Central memory CD8-positive, alpha-beta T cell (primary cell): Measurements from ENCODE around the gene RAB3A.
"Not testable (repeated sequence)": the region's sequence is repeated elsewhere in the genome, so short reads cannot be mapped to it uniquely, and the experiment has no call there.

Experiments used
- ATAC-seq: fragments of 150-1000 bp; cut with Tn5 transposase; replicated peaks from 2 replicates; pipeline ENCODE4 v1.10.0; 2022; ENCODE audit warnings: mild to moderate bottlenecking, moderate FRiP score, moderate number of reproducible peaks; ENCODE audit not compliant: poor library complexity, severe bottlenecking; ENCODE audit errors: extremely low read depth
- DNase-seq, 2 donors: peaks; one replicate each; pipeline ENCODE4 v3.0.0; 2021; ENCODE audit warnings: low spot score in 2 of 2
- H3K27ac Mint-ChIP-seq: one replicate; pipeline ENCODE4 v1.8.0; 2022; ENCODE audit warnings: low read depth, mild to moderate bottlenecking, moderate library complexity, mixed read lengths
- H3K27me3 Mint-ChIP-seq: one replicate; pipeline ENCODE4 v1.8.0; 2022; ENCODE audit warnings: mixed read lengths
- H3K36me3 Mint-ChIP-seq: one replicate; pipeline ENCODE4 v1.8.0; 2022; ENCODE audit warnings: mild to moderate bottlenecking, moderate library complexity, mixed read lengths; ENCODE audit not compliant: insufficient read depth
- H3K4me1 Mint-ChIP-seq: one replicate; pipeline ENCODE4 v1.8.0; 2022; ENCODE audit warnings: mixed read lengths
- H3K4me3 Mint-ChIP-seq: one replicate; pipeline ENCODE4 v1.8.0; 2022; ENCODE audit warnings: mild to moderate bottlenecking, moderate library complexity, mixed read lengths
- H3K9me3 Mint-ChIP-seq: one replicate; pipeline ENCODE4 v1.8.0; 2022; ENCODE audit warnings: mixed read lengths

RAB3A gene

GRCh38 chr19:18219911-18220631 is 16.2 kb upstream of the RAB3A start:
- Mint-ChIP-seq H3K27ac (peak overlapping the region; percentile 29), H3K4me1 (peaks cover 24% of the 10 kb centered on the region), H3K27me3 (peaks cover 56% of the 10 kb centered on the region), H3K36me3 (peaks cover 5% of the 10 kb centered on the region), H3K4me3 (no peak overlapping the region), H3K9me3 (no peaks in the 10 kb centered on the region)
- DNase-seq (no peak), ATAC-seq (no peak)

GRCh38 chr19:18218600-18218999 is 14.8 kb upstream of the RAB3A start:
- Mint-ChIP-seq H3K4me3 (no peak overlapping the region), H3K27ac (no peak overlapping the region), H3K4me1 (peaks cover 11% of the 10 kb centered on the region), H3K27me3 (peaks cover 41% of the 10 kb centered on the region), H3K9me3 (no peaks in the 10 kb centered on the region), H3K36me3 (peaks cover 4% of the 10 kb centered on the region)
- no peak for ATAC-seq
- no peak for DNase-seq

GRCh38 chr19:18218159-18218558 is 14.3 kb upstream of the RAB3A start:
- ATAC-seq (no peak), DNase-seq (no peak)
- Mint-ChIP-seq H3K36me3 (peaks cover 3% of the 10 kb centered on the region), H3K27me3 (peaks cover 37% of the 10 kb centered on the region), H3K4me1 (peaks cover 11% of the 10 kb centered on the region), H3K27ac (no peak overlapping the region), H3K9me3 (no peaks in the 10 kb centered on the region), H3K4me3 (no peak overlapping the region)

- Mint-ChIP-seq H3K27me3 (peaks cover 25% of the 10 kb centered on the region), H3K36me3 (peaks cover 3% of the 10 kb centered on the region), H3K4me3 (no peak overlapping the region), H3K4me1 (peaks cover 11% of the 10 kb centered on the region), H3K27ac (no peak overlapping the region), H3K9me3 (no peaks in the 10 kb centered on the region)
- no peak for DNase-seq
- no peak for ATAC-seq
Measured at GRCh38 chr19:18216789-18217188, 12.9 kb upstream of the RAB3A start.

GRCh38 chr19:18214779-18215433 is 11.1 kb upstream of the RAB3A start:
- DNase-seq (no peak), ATAC-seq (peak; percentile 56)
- H3K4me1 Mint-ChIP-seq = peaks cover 3% of the 10 kb centered on the region
- H3K36me3 Mint-ChIP-seq = no peaks in the 10 kb centered on the region
- no peak overlapping the region for H3K4me3 Mint-ChIP-seq
- H3K27ac Mint-ChIP-seq = no peak overlapping the region
- peaks cover 24% of the 10 kb centered on the region for H3K27me3 Mint-ChIP-seq
- no peaks in the 10 kb centered on the region for H3K9me3 Mint-ChIP-seq

- no peak overlapping the region for H3K4me3 Mint-ChIP-seq
- H3K27ac Mint-ChIP-seq = no peak overlapping the region
- no peaks in the 10 kb centered on the region for H3K4me1 Mint-ChIP-seq
- peaks cover 34% of the 10 kb centered on the region for H3K27me3 Mint-ChIP-seq
- no peak for ATAC-seq
- H3K36me3 Mint-ChIP-seq = peaks cover 2% of the 10 kb centered on the region
- DNase-seq = no peak
- H3K9me3 Mint-ChIP-seq = no peaks in the 10 kb centered on the region
Measured at GRCh38 chr19:18211683-18212082, 7.8 kb upstream of the RAB3A start.

GRCh38 chr19:18209912-18210311 is 6.1 kb upstream of the RAB3A start:
- H3K9me3 Mint-ChIP-seq, H3K36me3 Mint-ChIP-seq, DNase-seq, H3K4me3 Mint-ChIP-seq, H3K4me1 Mint-ChIP-seq, ATAC-seq, H3K27ac Mint-ChIP-seq: not testable (repeated sequence)
- H3K27me3 Mint-ChIP-seq = peaks cover 34% of the 10 kb centered on the region

GRCh38 chr19:18208098-18208951 is 4.5 kb upstream of the RAB3A start:
- Mint-ChIP-seq H3K4me1 (peaks cover 16% of the 10 kb centered on the region), H3K27me3 (peaks cover 34% of the 10 kb centered on the region), H3K9me3 (no peaks in the 10 kb centered on the region), H3K36me3 (peaks cover 8% of the 10 kb centered on the region), H3K4me3 (no peak overlapping the region), H3K27ac (no peak overlapping the region)
- no peak for ATAC-seq
- DNase-seq = no peak

GRCh38 chr19:18206018-18206417 is 2.2 kb upstream of the RAB3A start:
- Mint-ChIP-seq H3K36me3 (peaks cover 10% of the 10 kb centered on the region), H3K27ac (no peak overlapping the region), H3K4me3 (no peak overlapping the region), H3K4me1 (peaks cover 30% of the 10 kb centered on the region), H3K9me3 (no peaks in the 10 kb centered on the region), H3K27me3 (peaks cover 27% of the 10 kb centered on the region)
- ATAC-seq (no peak), DNase-seq (no peak)

- Mint-ChIP-seq H3K36me3 (peaks cover 10% of the 10 kb centered on the region), H3K4me3 (peak overlapping the region; percentile 86), H3K4me1 (peaks cover 30% of the 10 kb centered on the region), H3K27me3 (peaks cover 20% of the 10 kb centered on the region), H3K27ac (no peak overlapping the region), H3K9me3 (no peaks in the 10 kb centered on the region)
- ATAC-seq (no peak), DNase-seq (no peak)
Measured at GRCh38 chr19:18205200-18205892, 1.5 kb upstream of the RAB3A start.

GRCh38 chr19:18204394-18205199 is 755 bp upstream of the RAB3A start:
- no peaks in the 10 kb centered on the region for H3K9me3 Mint-ChIP-seq
- H3K4me3 Mint-ChIP-seq = peak overlapping the region; percentile 86
- H3K27ac Mint-ChIP-seq = peak overlapping the region; percentile 91
- no peak for ATAC-seq
- peaks cover 30% of the 10 kb centered on the region for H3K4me1 Mint-ChIP-seq
- H3K36me3 Mint-ChIP-seq = peaks cover 12% of the 10 kb centered on the region
- no peak for DNase-seq
- H3K27me3 Mint-ChIP-seq = peaks cover 12% of the 10 kb centered on the region
